Naive thymus-derived CD8-positive, alpha-beta T cell (primary cell): Measurements from ENCODE around the gene LRRC8E. TPM values are rescaled to one million over a fixed set of nuclear protein-coding genes. Genes with fewer than 3 reads are reported as not detected.

ENCODE experiments used
- ATAC-seq, 2 donors: fragments of 150-1000 bp; cut with Tn5 transposase in 1 of 2; sonication (Bioruptor Pico), chemical (Tn5 transposase) in 1 of 2; 1 replicate in 1 of 2; 2 replicates in 1 of 2; pipeline ENCODE4 v1.10.0; 2021; ENCODE audit warnings: mild to moderate bottlenecking in 2 of 2, moderate library complexity in 2 of 2
- POLR2A ChIA-PET: fragments of 350-600 bp; sonication (Branson Sonifier 250); formaldehyde crosslinking; loops from one replicate; lab custom pipeline; 2021; ENCODE audit warnings: antibody characterized with exemption; lab: Charles Lee
- DNase-seq, 10 donors: peaks; one replicate each; pipeline versions ENCODE4 v3.0.0 to v3.0.0-alpha.2; 2020 to 2022
- H3K27ac Mint-ChIP-seq, 10 donors: one replicate each; pipeline ENCODE4 v1.8.0; 2020 to 2022; ENCODE audit warnings: mild to moderate bottlenecking in 10 of 10, mixed read lengths in 10 of 10, moderate library complexity in 4 of 10, inconsistent platforms in 1 of 10
- H3K27me3 Mint-ChIP-seq, 5 donors: one replicate each; pipeline ENCODE4 v1.8.0; 2021 to 2022; ENCODE audit warnings: mixed read lengths in 5 of 5
- H3K36me3 Mint-ChIP-seq, 3 donors: one replicate each; pipeline ENCODE4 v1.8.0; 2020 to 2022; ENCODE audit warnings: mixed read lengths in 3 of 3, mild to moderate bottlenecking in 2 of 3, inconsistent platforms in 1 of 3
- H3K4me1 Mint-ChIP-seq, 4 donors: one replicate each; pipeline ENCODE4 v1.8.0; 2021 to 2022; ENCODE audit warnings: mixed read lengths in 4 of 4
- H3K4me3 Mint-ChIP-seq, 10 donors: one replicate each; pipeline ENCODE4 v1.8.0; 2020 to 2022; ENCODE audit warnings: mild to moderate bottlenecking in 10 of 10, mixed read lengths in 10 of 10, moderate library complexity in 6 of 10, inconsistent platforms in 1 of 10
- H3K9me3 Mint-ChIP-seq, 9 donors: one replicate each; pipeline ENCODE4 v1.8.0; 2020 to 2022; ENCODE audit warnings: mixed read lengths in 9 of 9, mild to moderate bottlenecking in 3 of 9, inconsistent platforms in 1 of 9, moderate library complexity in 1 of 9
- polyA plus RNA-seq, 3 donors: library from polyadenylated mRNA; unstranded; fragments of 300-500 nt; fragmentation: Illumina TruSeq; gene quantifications; one replicate each; pipeline ENCODE4 v1.2.3, GENCODE V29; 2021
- total RNA-seq, 8 experiments: library from RNA in 2 of 8; stranded (reverse) in 2 of 8; gene quantifications; one replicate each; pipeline ENCODE4 v1.2.3 and lab custom pipeline; 2021 to 2026

LRRC8E gene
- total and polyA plus RNA-seq, 5 experiments from 2014 or later = not detected

- Mint-ChIP-seq H3K27ac (peak overlapping the region in 1 of 10 donors; percentile 21), H3K4me3 (no peak overlapping the region), H3K4me1 (peaks cover 0 to 10% (median 9%) of the 10 kb centered on the region in 4 donors), H3K27me3 (no peaks in the 10 kb centered on the region), H3K36me3 (no peaks in the 10 kb centered on the region), H3K9me3 (no peaks in the 10 kb centered on the region)
- POLR2A ChIA-PET = no interaction called here
- DNase-seq (no peak), ATAC-seq (no peak)
These were observed 39.4 kb upstream of the LRRC8E start for GRCh38 chr19:7848779-7849457.

DNA sequence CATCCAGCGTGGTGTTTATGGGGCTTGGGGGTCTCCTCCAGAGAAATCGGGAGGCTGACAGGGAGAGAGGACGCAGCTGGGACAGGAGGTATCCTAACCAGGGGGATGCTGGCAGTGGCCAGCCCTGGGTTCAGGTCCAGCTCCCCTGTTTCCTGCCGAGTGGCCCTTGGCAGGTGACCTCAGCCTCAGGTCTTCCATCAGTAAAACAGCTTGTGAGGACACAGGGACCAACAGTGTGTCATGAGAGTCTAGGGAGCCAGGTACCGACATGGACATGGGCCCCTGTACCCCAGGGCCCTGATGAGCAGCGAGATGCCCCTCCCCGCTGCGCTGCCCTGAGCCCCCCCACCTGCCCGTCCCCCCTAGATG lies 38.7 kb upstream of the LRRC8E start:
- no peak overlapping the region for H3K27ac Mint-ChIP-seq
- H3K27me3 Mint-ChIP-seq = no peaks in the 10 kb centered on the region
- no peaks in the 10 kb centered on the region for H3K36me3 Mint-ChIP-seq
- no peak for ATAC-seq
- H3K9me3 Mint-ChIP-seq = no peaks in the 10 kb centered on the region
- no peak for DNase-seq
- peaks cover 0 to 10% (median 9%) of the 10 kb centered on the region in 4 donors for H3K4me1 Mint-ChIP-seq
- H3K4me3 Mint-ChIP-seq = no peak overlapping the region
- POLR2A ChIA-PET = no interaction called here

GRCh38 chr19:7850000-7850813 lies 38.1 kb upstream of the LRRC8E start:
- DNase-seq (no peak), ATAC-seq (no peak)
- H3K27me3 Mint-ChIP-seq = no peaks in the 10 kb centered on the region
- peaks cover 0 to 10% (median 8%) of the 10 kb centered on the region in 4 donors for H3K4me1 Mint-ChIP-seq
- no peak overlapping the region for H3K27ac Mint-ChIP-seq
- no peaks in the 10 kb centered on the region for H3K9me3 Mint-ChIP-seq
- H3K4me3 Mint-ChIP-seq = no peak overlapping the region
- POLR2A ChIA-PET = no interaction called here
- no peaks in the 10 kb centered on the region for H3K36me3 Mint-ChIP-seq

DNA sequence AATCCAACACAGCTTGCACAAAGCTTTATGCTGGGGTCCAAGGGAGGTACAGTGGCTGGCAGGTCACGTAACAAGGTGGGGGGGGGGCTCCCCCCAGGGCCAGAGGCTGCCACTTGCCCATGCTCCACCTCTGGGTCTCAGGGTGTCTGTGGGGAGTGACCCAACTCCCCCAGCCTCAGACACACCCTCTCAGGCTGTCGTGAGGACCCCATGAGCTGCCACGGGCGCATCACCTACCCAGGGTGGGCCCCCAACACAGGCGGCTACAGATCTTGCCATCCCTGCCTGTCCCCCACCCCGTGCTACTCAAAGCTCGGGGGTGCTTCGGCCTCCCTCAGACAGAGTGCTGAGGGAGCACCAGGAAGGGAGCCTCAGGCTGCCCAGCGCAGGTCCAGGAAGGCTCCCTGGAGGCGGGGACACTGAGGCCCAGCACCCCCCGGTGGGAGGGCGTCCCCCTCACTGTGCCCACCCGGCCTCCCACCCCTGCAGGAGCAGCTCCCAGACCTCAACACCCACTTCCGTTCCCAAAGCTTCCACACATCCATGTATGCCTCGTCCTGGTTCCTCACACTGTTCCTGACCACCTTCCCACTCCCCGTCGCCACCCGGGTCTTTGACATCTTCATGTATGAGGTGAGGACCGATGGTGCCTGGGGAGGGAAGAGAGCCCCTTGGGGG lies 37.2 kb upstream of the LRRC8E start:
- Mint-ChIP-seq H3K27ac (no peak overlapping the region), H3K36me3 (no peaks in the 10 kb centered on the region), H3K4me3 (no peak overlapping the region), H3K4me1 (peaks cover 0 to 10% (median 8%) of the 10 kb centered on the region in 4 donors), H3K9me3 (no peaks in the 10 kb centered on the region), H3K27me3 (peaks cover 0 to 6% (median 0%) of the 10 kb centered on the region in 5 donors)
- POLR2A ChIA-PET = no interaction called here
- DNase-seq (no peak), ATAC-seq (no peak)

GRCh38 chr19:7851623-7852500 lies 36.4 kb upstream of the LRRC8E start:
- Mint-ChIP-seq H3K9me3 (no peaks in the 10 kb centered on the region), H3K4me3 (no peak overlapping the region), H3K36me3 (peaks cover 0 to 1% (median 0%) of the 10 kb centered on the region in 3 donors), H3K27ac (no peak overlapping the region), H3K4me1 (peaks cover 0 to 10% (median 8%) of the 10 kb centered on the region in 4 donors), H3K27me3 (peaks cover 0 to 7% (median 0%) of the 10 kb centered on the region in 5 donors)
- no peak for ATAC-seq
- POLR2A ChIA-PET = interaction anchor here (0.7 to 1.3 kb wide), 3 partner anchors 17 to 776 kb away, joined by 3 to 4 read pairs (median 4); partner anchors contain the start of gene SNAPC2
- no peak for DNase-seq

GRCh38 chr19:7852851-7853769 lies 35.2 kb upstream of the LRRC8E start:
- peak overlapping the region in 1 of 10 donors; percentile 34 for H3K27ac Mint-ChIP-seq
- H3K27me3 Mint-ChIP-seq = peaks cover 0 to 9% (median 0%) of the 10 kb centered on the region in 5 donors
- DNase-seq (peak; percentile 53 to 82 (median 64)), ATAC-seq (peak; percentile 91 to 98)
- H3K36me3 Mint-ChIP-seq = peaks cover 0 to 2% (median 0%) of the 10 kb centered on the region in 3 donors
- H3K4me3 Mint-ChIP-seq = peak overlapping the region in 1 of 10 donors; percentile 12
- peaks cover 0 to 10% (median 8%) of the 10 kb centered on the region in 4 donors for H3K4me1 Mint-ChIP-seq
- POLR2A ChIA-PET = interaction anchor here (0.6 to 1.3 kb wide), 3 partner anchors 16 to 777 kb away, joined by 3 to 4 read pairs (median 3); no protein-coding TSS in a partner anchor
- H3K9me3 Mint-ChIP-seq = no peaks in the 10 kb centered on the region

- peak; percentile 12 for ATAC-seq
- no peak for DNase-seq
- Mint-ChIP-seq H3K4me1 (peaks cover 0 to 10% (median 8%) of the 10 kb centered on the region in 4 donors), H3K36me3 (peaks cover 0 to 2% (median 0%) of the 10 kb centered on the region in 3 donors), H3K9me3 (no peaks in the 10 kb centered on the region), H3K27ac (no peak overlapping the region), H3K27me3 (peaks cover 0 to 10% (median 0%) of the 10 kb centered on the region in 5 donors), H3K4me3 (no peak overlapping the region)
- POLR2A ChIA-PET = interaction anchor here (0.6 kb wide), 1 partner anchor 25 kb away, joined by 3 read pairs; no protein-coding TSS in a partner anchor
These were observed 34.6 kb upstream of the LRRC8E start for GRCh38 chr19:7853770-7854128.

- Mint-ChIP-seq H3K4me1 (peaks cover 0 to 10% (median 8%) of the 10 kb centered on the region in 4 donors), H3K9me3 (no peaks in the 10 kb centered on the region), H3K27ac (peak overlapping the region in 1 of 10 donors; percentile 52), H3K27me3 (peaks cover 0 to 10% (median 0%) of the 10 kb centered on the region in 5 donors), H3K36me3 (peaks cover 0 to 2% (median 0%) of the 10 kb centered on the region in 3 donors), H3K4me3 (no peak overlapping the region)
- no peak for ATAC-seq
- DNase-seq = no peak
- POLR2A ChIA-PET = no interaction called here
These were observed 32.7 kb upstream of the LRRC8E start for GRCh38 chr19:7855426-7856108.

DNA sequence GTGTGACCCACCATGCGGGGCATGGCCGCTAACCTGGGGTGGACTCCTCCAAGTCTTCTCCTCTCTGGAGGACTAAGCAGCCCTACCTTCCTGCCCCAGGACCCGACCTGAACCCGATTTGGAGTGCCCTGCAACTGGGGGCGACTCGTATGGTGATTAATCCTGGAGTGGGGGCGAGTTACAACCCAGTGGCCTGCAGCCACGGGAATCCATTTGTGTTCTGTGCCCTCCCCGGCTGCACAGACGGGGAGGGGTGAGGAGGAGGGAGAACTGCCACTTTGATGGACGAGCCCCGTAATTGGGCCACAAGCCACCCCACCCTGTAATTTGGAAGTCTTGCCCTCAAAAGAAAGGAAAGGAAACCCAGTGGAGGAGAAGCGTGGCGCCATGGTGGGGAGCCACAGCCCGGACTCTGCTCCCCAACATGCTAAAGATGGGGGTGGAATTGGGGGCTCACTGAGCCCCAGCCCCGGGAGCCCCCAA lies 32.2 kb upstream of the LRRC8E start:
- Mint-ChIP-seq H3K27ac (no peak overlapping the region), H3K27me3 (peaks cover 0 to 13% (median 0%) of the 10 kb centered on the region in 5 donors), H3K4me3 (no peak overlapping the region), H3K36me3 (peaks cover 0 to 2% (median 0%) of the 10 kb centered on the region in 3 donors), H3K9me3 (no peaks in the 10 kb centered on the region), H3K4me1 (peaks cover 3 to 10% (median 9%) of the 10 kb centered on the region in 4 donors)
- POLR2A ChIA-PET = no interaction called here
- ATAC-seq (no peak), DNase-seq (no peak)
